ENCODE data around the gene STAG1.

- no peak for TF ChIP-seq CTCF (conservative IDR thresholded peaks at IDR 0.05 in 1 of 2, IDR thresholded peaks at IDR 0.05 in 1 of 2; ENCODE audit: low read depth in 1 of 2, low read length in 2 of 2)
- no peak for TF ChIP-seq EZH2 (IDR thresholded peaks at IDR 0.05; ENCODE audit: low read length, missing control alignments)
Measured at GRCh38 chr3:136516095-136516494, 236.1 kb downstream of the STAG1 start.

Measured in fibroblast of lung (primary cell).